Mucosa of rectum (tissue), 2 donors: ENCODE data around the gene SYF2.
"Not testable (repeated sequence)": the region's sequence is repeated elsewhere in the genome, so short reads cannot be mapped to it uniquely, and the experiment has no call there.

Experiments used
- H3K27ac ChIP-seq, 2 donors: one replicate each; pipeline ENCODE4 v1.7.0; 2013; ENCODE audit warnings: inconsistent platforms in 2 of 2, low read depth in 2 of 2, low read length in 2 of 2
- H3K27me3 ChIP-seq, 2 donors: one replicate each; pipeline ENCODE4 v1.7.0; 2013; ENCODE audit warnings: low read length in 2 of 2; ENCODE audit not compliant: control insufficient read depth in 2 of 2, insufficient read depth in 2 of 2
- H3K36me3 ChIP-seq, 2 donors: one replicate each; pipeline ENCODE4 v1.7.0; 2013; ENCODE audit warnings: low read length in 2 of 2; ENCODE audit not compliant: control insufficient read depth in 2 of 2, insufficient read depth in 2 of 2
- H3K4me1 ChIP-seq, 2 donors: one replicate each; pipeline ENCODE4 v1.7.0; 2013; ENCODE audit warnings: low read length in 2 of 2, mild to moderate bottlenecking in 1 of 2; ENCODE audit not compliant: control insufficient read depth in 2 of 2, insufficient read depth in 2 of 2
- H3K4me3 ChIP-seq, 2 donors: one replicate each; pipeline ENCODE4 v1.7.0; 2013; ENCODE audit warnings: low read length in 2 of 2
- H3K9ac ChIP-seq, 2 donors: one replicate each; pipeline ENCODE4 v1.7.0; 2013; ENCODE audit warnings: low read length in 2 of 2, low read depth in 1 of 2, mild to moderate bottlenecking in 1 of 2
- H3K9me3 ChIP-seq, 2 donors: one replicate each; pipeline ENCODE4 v1.7.0; 2013; ENCODE audit warnings: low read length in 2 of 2; ENCODE audit not compliant: control insufficient read depth in 2 of 2
- donor health status: healthy.
- donor health status: Normal muscosa, but diverticular disease.

SYF2 gene

DNA sequence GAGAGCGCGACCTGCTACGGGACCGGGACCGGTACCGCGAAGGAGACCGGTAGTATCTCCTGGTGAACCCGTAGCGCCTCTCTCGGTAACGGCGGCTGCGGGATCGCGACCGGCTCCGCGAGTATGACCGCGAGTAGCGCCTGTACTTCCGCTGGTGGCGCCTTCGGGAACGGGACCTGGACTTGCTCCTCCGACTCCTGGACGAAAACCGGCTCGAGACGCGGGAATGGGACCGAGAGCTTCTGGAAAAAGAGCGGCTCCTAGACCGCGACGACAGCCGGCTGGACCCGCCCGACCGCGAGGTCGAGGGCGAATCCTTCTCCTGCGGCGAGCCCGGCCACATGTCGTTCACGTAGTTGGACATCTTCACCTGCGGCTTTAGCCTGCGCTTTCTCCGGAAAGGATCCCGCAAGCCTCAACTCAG, 14.3 kb upstream of the SYF2 start:
- peak overlapping the region; percentile 99 to 100 for H3K9ac ChIP-seq
- no peaks in the 10 kb centered on the region for H3K27me3 ChIP-seq
- peak overlapping the region; percentile 98 to 99 for H3K27ac ChIP-seq
- H3K9me3 ChIP-seq: no peaks in the 10 kb centered on the region
- H3K36me3 ChIP-seq: peaks cover 42% of the 10 kb centered on the region in 2 donors
- H3K4me1 ChIP-seq: peaks cover 16 to 17% of the 10 kb centered on the region in 2 donors
- H3K4me3 ChIP-seq: peak overlapping the region; percentile 87 to 97

DNA sequence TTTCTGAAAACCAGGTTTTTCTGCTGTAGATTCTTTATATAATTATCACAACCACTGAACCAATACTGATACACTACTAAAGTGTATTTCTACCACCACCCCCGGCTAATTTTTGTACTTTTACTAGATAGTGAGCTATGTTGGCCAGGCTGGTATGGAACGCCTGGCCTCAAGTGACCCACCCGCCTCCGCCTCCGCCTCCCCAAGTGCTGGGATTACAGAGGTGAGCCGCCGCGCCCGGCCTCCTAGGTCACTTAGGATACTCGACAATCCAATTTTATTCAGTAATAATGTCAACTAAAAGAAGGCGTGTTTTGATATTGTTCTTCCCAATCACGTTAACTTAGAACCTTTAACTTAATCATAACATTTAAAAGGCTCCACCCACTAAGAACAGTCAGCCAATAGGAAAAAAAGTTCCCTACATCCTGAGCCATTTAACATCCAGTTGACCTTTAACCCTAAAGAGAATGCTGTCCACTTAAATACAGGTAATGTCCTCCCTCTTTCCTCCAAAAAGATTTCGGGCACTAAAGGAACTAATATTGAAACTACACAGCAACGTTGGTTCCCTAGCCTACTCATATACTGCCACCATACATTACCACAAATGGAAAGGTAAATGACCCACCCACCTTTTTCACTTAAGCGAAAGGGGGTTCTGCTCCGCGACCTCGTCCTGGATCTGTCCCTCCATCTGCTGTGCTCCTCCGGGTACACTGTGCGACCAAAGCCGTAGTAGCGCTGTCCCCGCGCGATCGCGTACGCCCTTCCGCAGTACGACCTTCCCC, 13.7 kb upstream of the SYF2 start:
- Histone ChIP-seq H3K4me3 (peak overlapping the region; percentile 87 to 97), H3K4me1 (peaks cover 17% of the 10 kb centered on the region in 2 donors), H3K9me3 (no peaks in the 10 kb centered on the region), H3K36me3 (peaks cover 42% of the 10 kb centered on the region in 2 donors), H3K27me3 (no peaks in the 10 kb centered on the region), H3K27ac (peak overlapping the region; percentile 98 to 99), H3K9ac (peak overlapping the region; percentile 99 to 100)

DNA sequence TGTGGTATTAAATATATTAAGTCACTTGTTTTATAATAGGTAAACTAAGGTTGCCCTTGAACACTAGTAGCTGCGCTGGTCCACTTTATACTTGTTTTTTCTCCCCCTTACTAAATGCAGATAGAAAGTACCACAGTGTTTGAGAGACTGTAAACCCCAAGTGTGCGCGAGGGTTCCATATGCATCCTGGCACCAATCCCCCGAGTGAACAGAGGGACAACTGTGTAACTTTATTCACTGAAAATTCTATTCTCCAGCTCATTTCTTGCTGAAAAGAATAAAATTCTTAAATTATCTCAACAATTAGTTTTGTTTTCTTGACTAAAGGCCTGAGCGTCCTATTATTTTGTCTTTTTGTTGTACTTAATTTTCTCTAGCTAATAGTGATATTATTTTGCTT, 13.1 kb upstream of the SYF2 start:
- peaks cover 42% of the 10 kb centered on the region in 2 donors for H3K36me3 ChIP-seq
- peak overlapping the region; percentile 28 to 99 for H3K9ac ChIP-seq
- peaks cover 22 to 23% of the 10 kb centered on the region in 2 donors for H3K4me1 ChIP-seq
- H3K4me3 ChIP-seq: peak overlapping the region; percentile 87 to 97
- no peaks in the 10 kb centered on the region for H3K9me3 ChIP-seq
- H3K27ac ChIP-seq: no peak overlapping the region
- H3K27me3 ChIP-seq: no peaks in the 10 kb centered on the region

DNA sequence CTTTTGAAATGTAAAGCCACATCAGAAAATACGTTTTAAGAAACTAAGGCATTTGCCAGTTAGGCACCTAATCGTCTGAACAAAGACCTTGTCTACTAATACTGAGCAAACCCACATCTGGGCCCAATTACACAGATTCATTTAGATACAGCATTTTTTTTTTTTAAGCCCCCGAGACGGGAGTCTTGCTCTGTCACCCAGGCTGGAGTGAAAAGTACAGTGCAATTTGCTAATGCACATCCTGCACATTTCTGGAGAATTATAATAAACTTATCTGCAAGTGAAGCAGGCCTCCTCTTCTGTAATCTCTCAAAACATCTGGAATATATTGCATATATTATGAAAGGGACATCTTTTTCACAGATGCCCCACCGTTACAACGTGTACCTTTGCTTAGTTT, 11.6 kb upstream of the SYF2 start:
- no peak overlapping the region for H3K4me3 ChIP-seq
- H3K4me1 ChIP-seq: peaks cover 31 to 32% of the 10 kb centered on the region in 2 donors
- peaks cover 42% of the 10 kb centered on the region in 2 donors for H3K36me3 ChIP-seq
- no peak overlapping the region for H3K9ac ChIP-seq
- H3K9me3 ChIP-seq: no peaks in the 10 kb centered on the region
- H3K27me3 ChIP-seq: no peaks in the 10 kb centered on the region
- H3K27ac ChIP-seq: no peak overlapping the region

DNA sequence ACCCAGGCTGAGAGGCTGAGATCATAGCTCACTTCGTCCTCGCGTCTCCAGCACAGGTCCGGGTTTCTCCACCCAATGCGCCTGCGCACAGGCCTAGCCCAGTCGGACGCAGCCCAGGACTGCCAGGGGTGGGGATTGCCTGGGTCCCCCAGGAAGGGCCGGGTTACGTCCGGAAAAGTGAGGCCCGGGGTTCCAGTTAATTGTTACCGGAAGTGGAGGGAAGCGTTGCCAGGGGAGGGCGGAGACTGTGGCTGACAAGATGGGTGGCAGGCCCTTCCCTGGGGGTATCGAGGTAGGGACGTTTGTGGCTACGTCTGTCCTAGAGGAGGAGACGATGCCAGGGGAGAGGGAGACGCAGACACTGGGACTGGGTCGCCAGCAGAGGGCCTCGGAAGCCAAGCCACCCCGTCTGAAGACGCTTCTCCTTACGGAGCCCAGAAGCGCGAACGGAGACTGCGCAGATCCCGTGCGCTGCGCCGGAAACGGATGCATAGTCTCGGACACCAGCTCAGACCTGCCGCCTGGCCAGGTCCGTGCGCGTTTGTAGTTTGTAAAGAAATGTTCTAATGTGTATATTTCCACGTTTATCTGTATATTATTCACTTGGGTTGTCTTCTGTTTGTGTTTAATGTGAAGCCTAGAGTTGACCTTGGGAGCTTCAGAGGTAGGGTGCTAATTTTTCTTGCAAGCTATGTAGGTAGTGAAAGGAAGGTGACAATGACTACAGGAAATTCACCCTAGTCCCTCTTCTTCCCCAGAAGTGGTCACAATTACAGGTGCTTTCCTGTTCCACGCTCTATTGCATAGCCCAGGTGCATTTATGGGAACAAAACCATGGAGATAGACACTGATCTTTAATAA, 7.6 kb upstream of the SYF2 start:
- Histone ChIP-seq H3K4me3 (peak overlapping the region; percentile 88 to 90), H3K9ac (peak overlapping the region; percentile 82 to 89), H3K4me1 (peaks cover 29 to 33% of the 10 kb centered on the region in 2 donors), H3K9me3 (no peaks in the 10 kb centered on the region), H3K27ac (peak overlapping the region; percentile 95 to 97), H3K36me3 (peaks cover 31 to 32% of the 10 kb centered on the region in 2 donors), H3K27me3 (no peaks in the 10 kb centered on the region)

DNA sequence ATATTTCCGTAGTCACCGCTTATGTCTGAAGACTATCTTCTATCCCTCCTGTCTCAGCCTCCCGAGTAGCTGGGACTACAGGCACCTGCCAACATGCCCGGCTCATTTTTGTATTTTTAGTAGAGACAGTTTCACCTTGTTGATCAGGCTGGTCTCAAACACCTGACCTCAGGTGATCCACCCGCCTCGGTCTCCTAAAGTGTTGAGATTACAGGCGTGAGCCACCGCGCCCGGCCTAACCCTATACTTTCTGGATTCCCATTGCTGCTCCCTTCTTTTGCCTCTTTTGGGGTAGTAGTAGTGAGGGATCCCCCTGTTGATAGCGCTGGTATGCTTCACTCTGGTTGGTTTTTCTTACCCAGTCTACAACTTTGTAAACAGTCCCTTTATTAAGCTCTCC, 5.7 kb upstream of the SYF2 start:
- Histone ChIP-seq H3K9ac (peak overlapping the region in 1 of 2 donors; percentile 14), H3K4me1 (peaks cover 27 to 35% of the 10 kb centered on the region in 2 donors), H3K4me3 (no peak overlapping the region), H3K27ac (no peak overlapping the region), H3K36me3 (peaks cover 13 to 16% of the 10 kb centered on the region in 2 donors), H3K27me3 (no peaks in the 10 kb centered on the region), H3K9me3 (no peaks in the 10 kb centered on the region)

DNA sequence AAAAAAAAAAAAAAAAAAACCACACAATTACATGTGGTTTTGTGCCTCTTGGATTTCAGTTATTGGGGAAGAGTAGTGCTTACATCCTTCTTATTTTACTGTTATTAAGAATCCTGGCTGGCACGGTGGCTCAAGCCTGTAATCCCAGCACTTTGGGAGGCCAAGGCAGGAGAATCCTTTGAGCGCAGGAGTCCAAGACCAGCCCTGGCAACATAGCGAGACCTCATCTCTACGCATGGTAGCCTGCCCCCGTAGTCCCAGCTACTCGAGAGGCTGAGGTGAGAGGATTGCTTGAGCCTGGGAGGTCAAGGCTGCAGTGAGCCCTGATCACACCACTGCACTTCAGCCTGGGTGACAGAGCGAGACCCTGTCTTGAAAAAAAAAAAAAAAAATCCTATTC, 4.0 kb upstream of the SYF2 start:
- H3K27me3 ChIP-seq, H3K4me3 ChIP-seq, H3K36me3 ChIP-seq, H3K9me3 ChIP-seq, H3K27ac ChIP-seq, H3K9ac ChIP-seq: not testable (repeated sequence)
- peaks cover 40 to 46% of the 10 kb centered on the region in 2 donors for H3K4me1 ChIP-seq

DNA sequence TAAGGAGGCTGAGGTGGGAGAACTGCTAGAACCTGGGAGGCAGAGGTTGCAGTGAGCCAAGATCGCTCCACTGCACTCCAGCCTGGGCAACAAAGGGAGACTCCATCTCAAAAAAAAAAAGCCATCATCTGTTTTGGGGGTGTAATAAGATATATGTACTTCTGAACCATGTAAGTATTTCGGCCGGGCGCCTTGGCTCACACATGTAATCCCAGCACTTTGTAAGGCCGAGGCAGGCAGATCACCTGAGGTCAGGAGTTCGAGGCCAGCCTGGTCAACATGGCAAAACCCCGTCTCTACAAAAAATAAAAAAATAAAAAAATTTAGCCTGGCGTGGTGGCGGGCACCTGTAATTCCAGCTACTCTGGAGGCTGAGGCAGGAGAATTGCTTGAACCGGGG, 3.1 kb upstream of the SYF2 start:
- H3K4me1 ChIP-seq: peaks cover 36 to 42% of the 10 kb centered on the region in 2 donors

DNA sequence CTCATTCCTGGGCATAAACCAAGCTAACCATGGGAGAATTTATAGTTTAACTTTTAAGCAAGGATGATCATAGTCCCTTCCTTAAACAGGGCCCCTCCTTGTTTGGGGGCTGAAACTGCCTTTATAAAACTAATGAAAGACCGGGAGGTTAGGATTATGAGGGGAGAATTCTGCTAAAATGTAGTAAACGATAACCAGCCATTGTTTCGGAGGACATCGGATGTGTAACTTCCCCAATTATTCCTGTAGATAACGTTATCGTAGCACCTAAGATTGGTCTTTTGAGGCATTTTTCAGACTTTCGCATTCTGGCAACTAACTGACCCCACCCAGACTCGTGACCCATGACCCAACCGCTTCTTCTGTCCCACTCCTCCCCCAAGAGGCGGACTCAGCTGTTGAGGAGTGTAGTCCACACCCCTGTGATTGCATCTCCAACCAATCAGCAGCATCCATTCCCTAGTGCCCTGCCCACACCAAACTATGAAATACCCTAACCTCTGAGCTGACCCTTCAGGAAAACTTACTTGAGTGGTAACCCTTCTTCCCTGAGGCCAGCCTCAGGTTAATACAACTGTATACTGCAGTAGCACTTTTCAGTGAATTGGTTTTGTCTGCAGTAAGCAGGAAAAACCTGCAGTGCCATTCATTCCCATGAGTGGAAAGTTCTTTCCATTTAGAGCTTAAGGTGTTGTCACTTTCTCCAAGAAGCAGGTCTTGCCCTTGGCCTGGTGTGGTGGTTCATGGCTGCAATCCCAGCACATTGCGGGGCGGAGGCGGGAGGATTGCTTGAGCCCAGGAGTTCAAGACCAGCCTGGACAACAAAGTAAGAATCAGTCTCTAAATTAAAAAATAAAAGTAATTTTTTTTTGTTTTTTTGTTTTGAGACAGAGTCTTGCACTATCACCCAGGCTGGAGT, 823 bp upstream of the SYF2 start:
- H3K9ac ChIP-seq: peak overlapping the region; percentile 94 to 98
- H3K9me3 ChIP-seq: no peaks in the 10 kb centered on the region
- peaks cover 23 to 29% of the 10 kb centered on the region in 2 donors for H3K4me1 ChIP-seq
- H3K4me3 ChIP-seq: peak overlapping the region; percentile 99
- peaks cover 13 to 19% of the 10 kb centered on the region in 2 donors for H3K36me3 ChIP-seq
- H3K27ac ChIP-seq: peak overlapping the region; percentile 95 to 98
- H3K27me3 ChIP-seq: no peaks in the 10 kb centered on the region

More for the DNA sequence above, 3.1 kb upstream of the SYF2 start:
- not testable (repeated sequence) for H3K4me3 ChIP-seq, H3K27me3 ChIP-seq, H3K36me3 ChIP-seq, H3K27ac ChIP-seq, H3K9ac ChIP-seq, H3K9me3 ChIP-seq
